GM18502 (cell line): Measurements from ENCODE around the gene TXNL4B.
A peak's percentile ranks its signal among the peaks of the same experiment; 100 is the strongest.

Source experiments
- ATAC-seq: cut with Tn5 transposase; IDR thresholded peaks from one replicate; pipeline ENCODE4 v1.9.1; 2021; ENCODE audit warnings: mild to moderate bottlenecking; ENCODE audit not compliant: unreplicated experiment, poor library complexity

TXNL4B gene

GRCh38 chr16:72093448-72094265, at the start of gene TXNL4B, which contains the start of gene DHX38:
TXNL4B (minus strand) TSS chr16:72093620; CDS start chr16:72090749, 2,871 bp downstream.
DHX38 (plus strand) TSS chr16:72093847; CDS start chr16:72096158, 2,311 bp downstream.
- ATAC-seq = peak; percentile 98

- no peak for ATAC-seq
These were observed 49.1 kb upstream of the TXNL4B start for GRCh38 chr16:72142476-72142875.

GRCh38 chr16:72139908-72140307, 46.5 kb upstream of the TXNL4B start:
- no peak for ATAC-seq

- ATAC-seq = no peak
These were observed 44.7 kb upstream of the TXNL4B start for GRCh38 chr16:72138064-72138572.

- ATAC-seq = no peak
These were observed 44.1 kb upstream of the TXNL4B start for GRCh38 chr16:72137380-72138063.

- ATAC-seq = no peak
These were observed 41.1 kb upstream of the TXNL4B start for GRCh38 chr16:72134507-72134906.

GRCh38 chr16:72132726-72133125, 39.3 kb upstream of the TXNL4B start:
- no peak for ATAC-seq

GRCh38 chr16:72131036-72131435, 37.6 kb upstream of the TXNL4B start:
- no peak for ATAC-seq

- ATAC-seq = no peak
These were observed 36.7 kb upstream of the TXNL4B start for GRCh38 chr16:72129976-72130656.

GRCh38 chr16:72128701-72129100, 35.3 kb upstream of the TXNL4B start:
- ATAC-seq = no peak

- ATAC-seq = no peak
These were observed 33.0 kb upstream of the TXNL4B start for GRCh38 chr16:72126429-72126765.

- no peak for ATAC-seq
These were observed 32.4 kb upstream of the TXNL4B start for GRCh38 chr16:72125635-72126428.

- peak; percentile 80 for ATAC-seq
These were observed 31.6 kb upstream of the TXNL4B start for GRCh38 chr16:72124761-72125634.

- no peak for ATAC-seq
These were observed 30.7 kb upstream of the TXNL4B start for GRCh38 chr16:72124148-72124547.

GRCh38 chr16:72123426-72123825, 30.0 kb upstream of the TXNL4B start:
- no peak for ATAC-seq

- no peak for ATAC-seq
These were observed 29.5 kb upstream of the TXNL4B start for GRCh38 chr16:72122916-72123315.

GRCh38 chr16:72122308-72122707, 28.9 kb upstream of the TXNL4B start:
- ATAC-seq = no peak

GRCh38 chr16:72120026-72120425, 26.6 kb upstream of the TXNL4B start:
- ATAC-seq = no peak

GRCh38 chr16:72113616-72113945, 20.2 kb upstream of the TXNL4B start:
- no peak for ATAC-seq
